Lower leg skin (tissue), 4 donors: ENCODE data around the gene CSNK1A1. TPM values are rescaled to one million over a fixed set of nuclear protein-coding genes. Genes with fewer than 3 reads are reported as not detected.

Experiments used
- DNase-seq, 2 donors: peaks; one replicate each; pipeline ENCODE4 v3.0.0-alpha.2; 2019; ENCODE audit warnings: low spot score in 2 of 2
- H3K4me3 ChIP-seq: fragments of 200-600 bp; sonication (generic); 2 replicates; pipeline ENCODE4 v1.5.1; 2017; ENCODE audit warnings: mild to moderate bottlenecking, low read depth; ENCODE audit not compliant: poor library complexity, severe bottlenecking
- CTCF ChIP-seq, 3 donors: fragments of 450-650 bp; IDR thresholded peaks; one replicate each; pipeline ENCODE4 v1.5.1; 2016; ENCODE audit warnings: antibody characterized with exemption in 3 of 3, mild to moderate bottlenecking in 3 of 3, moderate library complexity in 2 of 3
- POLR2A ChIP-seq, 2 donors: fragments of 450-650 bp; IDR thresholded peaks; one replicate each; pipeline ENCODE4 v1.6.1; 2016 to 2017; ENCODE audit warnings: antibody characterized with exemption in 2 of 2, mild to moderate bottlenecking in 1 of 2, moderate library complexity in 1 of 2
- WGBS, 2 donors: methylation state at CpG; one replicate each; pipeline ENCODE4 v1.1.5; 2018; 5-methylcytosine and 5-hydroxymethylcytosine counted together
- intact Hi-C: fragments of 100-400 bp; cut with DNase I; formaldehyde crosslinking; loops from one replicate; pipeline ENCODE4 v1.15.0; 2023; ENCODE audit warnings: low total_unique reads
- total RNA-seq, 4 donors: library from RNA; depleted of rRNA; stranded (reverse); fragments of >200 nt; gene quantifications; one replicate each; pipeline ENCODE4 v1.1.0, GENCODE V29; 2016

CSNK1A1 gene
- total RNA-seq, 4 donors from 2014 or later = 270 to 297 (median 282) TPM

- intact Hi-C loops = loop anchor here (5.0 kb wide), 1 partner anchor 34 kb away; no protein-coding TSS in a partner anchor
- no peak for DNase-seq
- H3K4me3 ChIP-seq = no peak overlapping the region
- TF ChIP-seq CTCF (IDR thresholded peaks at IDR 0.05) = no peak
- TF ChIP-seq POLR2A (IDR thresholded peaks at IDR 0.05) = no peak
- 78 to 82% methylated on average over 2 of the region's 2 CpGs for WGBS, 2 donors
Observed at GRCh38 chr5:149503006-149503405, 48.2 kb downstream of the CSNK1A1 start.

GRCh38 chr5:149500922-149501582 lies 50.2 kb downstream of the CSNK1A1 start:
- DNase-seq = no peak
- intact Hi-C loops = loop anchor here (5.0 kb wide), 1 partner anchor 36 kb away; no protein-coding TSS in a partner anchor
- no peak for TF ChIP-seq CTCF (IDR thresholded peaks at IDR 0.05)
- no peak for TF ChIP-seq POLR2A (IDR thresholded peaks at IDR 0.05)

GRCh38 chr5:149498724-149499336 lies 52.4 kb downstream of the CSNK1A1 start:
- TF ChIP-seq POLR2A (IDR thresholded peaks at IDR 0.05) (no peak), CTCF (IDR thresholded peaks at IDR 0.05) (no peak)
- no peak overlapping the region for H3K4me3 ChIP-seq
- no peak for DNase-seq
- WGBS, 2 donors = 97 to 98% methylated on average over 1 of the region's 1 CpG
- intact Hi-C loops = no loop called here

More at GRCh38 chr5:149500922-149501582, 50.2 kb downstream of the CSNK1A1 start:
- H3K4me3 ChIP-seq = no peak overlapping the region
- 75 to 90% methylated on average over 5 of the region's 5 CpGs for WGBS, 2 donors

- WGBS, 2 donors = 55 to 59% methylated on average over 3 of the region's 3 CpGs
- H3K4me3 ChIP-seq = no peak overlapping the region
- no peak for TF ChIP-seq POLR2A (IDR thresholded peaks at IDR 0.05)
- TF ChIP-seq CTCF (IDR thresholded peaks at IDR 0.05) = no peak
- DNase-seq = no peak
- intact Hi-C loops = no loop called here
Observed at GRCh38 chr5:149497357-149497756, 53.9 kb downstream of the CSNK1A1 start.

- WGBS, 2 donors = 38 to 46% methylated on average over 2 of the region's 2 CpGs
- intact Hi-C loops = no loop called here
- no peak for TF ChIP-seq POLR2A (IDR thresholded peaks at IDR 0.05)
- TF ChIP-seq CTCF (IDR thresholded peaks at IDR 0.05) = no peak
- DNase-seq = no peak
- H3K4me3 ChIP-seq = no peak overlapping the region
Observed at GRCh38 chr5:149496917-149497316, 54.3 kb downstream of the CSNK1A1 start.
